ENCODE results near the gene CFAP126.
"Not testable (repeated sequence)": the region's sequence is repeated elsewhere in the genome, so short reads cannot be mapped to it uniquely, and the experiment has no call there.

CFAP126 gene

DNA sequence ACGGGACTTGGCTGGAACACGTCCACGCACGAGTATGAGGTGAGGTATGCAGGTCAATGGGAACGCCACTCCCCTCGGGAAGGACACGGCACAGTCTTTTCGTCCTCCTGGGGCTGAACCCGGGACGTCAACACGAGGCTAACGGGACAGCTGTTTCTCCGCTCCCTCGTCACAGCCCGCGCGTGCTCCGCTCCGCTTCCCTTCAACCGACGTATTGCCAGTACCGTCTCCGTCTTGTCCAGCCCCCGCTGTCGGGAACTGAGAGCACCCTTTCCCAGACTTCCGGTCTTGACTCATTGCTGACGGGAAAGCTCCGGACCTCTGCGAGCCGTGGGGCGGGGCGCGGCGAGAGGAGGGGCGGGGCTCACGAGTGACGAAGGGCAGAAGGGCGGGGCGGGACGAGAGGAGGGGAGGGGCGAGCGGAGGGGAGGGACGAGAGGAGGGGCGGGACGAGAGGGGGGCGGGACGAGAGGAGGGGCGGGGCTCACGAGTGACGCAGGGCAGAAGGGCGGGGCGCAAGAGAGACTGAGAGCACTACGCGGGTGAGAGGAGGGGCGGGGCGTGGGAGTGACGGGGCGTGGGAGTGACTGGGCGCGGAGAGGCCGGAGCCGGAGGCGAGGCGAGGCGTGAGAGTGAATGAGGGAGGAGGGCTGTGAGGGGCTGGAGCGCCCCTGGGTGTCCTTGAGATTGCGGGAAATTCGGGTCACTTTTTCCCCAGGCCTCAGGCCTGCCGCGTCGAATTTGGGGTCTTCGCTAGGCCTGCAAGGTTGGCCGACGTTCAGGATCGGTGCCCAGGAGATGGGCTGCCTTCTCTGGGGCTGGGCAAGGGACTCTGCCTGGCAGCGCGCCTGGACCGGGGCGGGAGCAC, 22.2 kb upstream of the CFAP126 start:
- DNase-seq (ENCODE audit: low spot score), result peak; percentile 99
- H3K27ac ChIP-seq, result peak overlapping the region; percentile 90 to 99
- TF ChIP-seq, protein P1, sequence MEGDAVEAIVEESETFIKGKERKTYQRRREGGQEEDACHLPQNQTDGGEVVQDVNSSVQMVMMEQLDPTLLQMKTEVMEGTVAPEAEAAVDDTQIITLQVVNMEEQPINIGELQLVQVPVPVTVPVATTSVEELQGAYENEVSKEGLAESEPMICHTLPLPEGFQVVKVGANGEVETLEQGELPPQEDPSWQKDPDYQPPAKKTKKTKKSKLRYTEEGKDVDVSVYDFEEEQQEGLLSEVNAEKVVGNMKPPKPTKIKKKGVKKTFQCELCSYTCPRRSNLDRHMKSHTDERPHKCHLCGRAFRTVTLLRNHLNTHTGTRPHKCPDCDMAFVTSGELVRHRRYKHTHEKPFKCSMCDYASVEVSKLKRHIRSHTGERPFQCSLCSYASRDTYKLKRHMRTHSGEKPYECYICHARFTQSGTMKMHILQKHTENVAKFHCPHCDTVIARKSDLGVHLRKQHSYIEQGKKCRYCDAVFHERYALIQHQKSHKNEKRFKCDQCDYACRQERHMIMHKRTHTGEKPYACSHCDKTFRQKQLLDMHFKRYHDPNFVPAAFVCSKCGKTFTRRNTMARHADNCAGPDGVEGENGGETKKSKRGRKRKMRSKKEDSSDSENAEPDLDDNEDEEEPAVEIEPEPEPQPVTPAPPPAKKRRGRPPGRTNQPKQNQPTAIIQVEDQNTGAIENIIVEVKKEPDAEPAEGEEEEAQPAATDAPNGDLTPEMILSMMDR (IDR thresholded peaks at IDR 0.05), result no peak
- peak overlapping the region; percentile 86 for H3K4me3 ChIP-seq

- Histone ChIP-seq H3K27ac (peak overlapping the region; percentile 90 to 99), H3K4me3 (peak overlapping the region; percentile 86)
- DNase-seq (ENCODE audit: low spot score), result not testable (repeated sequence)
These were observed 21.5 kb upstream of the CFAP126 start for GRCh38 chr1:161389158-161389557.

DNA sequence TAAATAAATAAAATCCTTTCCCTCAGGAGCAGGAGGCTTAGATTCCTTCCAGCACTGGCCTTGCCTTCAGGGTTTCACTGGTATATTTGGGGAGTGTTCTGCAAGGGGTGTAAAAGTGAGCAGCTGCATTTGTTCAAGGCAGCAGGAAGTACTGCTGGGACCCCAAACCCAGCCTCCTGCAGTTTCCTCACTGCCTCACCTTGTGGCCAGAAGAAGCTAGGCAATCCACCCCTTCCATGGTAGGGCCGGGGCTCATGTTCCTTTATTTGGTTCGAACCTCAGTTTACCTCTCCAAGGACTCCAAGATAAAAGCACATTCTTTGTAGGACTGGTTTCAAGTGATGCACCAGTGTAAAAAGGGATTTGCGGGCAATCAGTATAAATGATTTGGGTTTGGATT, 21.0 kb upstream of the CFAP126 start:
- Histone ChIP-seq H3K4me3 (no peak overlapping the region), H3K27ac (peak overlapping the region; percentile 90 to 99)
- TF ChIP-seq, protein P1 (IDR thresholded peaks at IDR 0.05), result no peak
- DNase-seq (ENCODE audit: low spot score), result no peak

GRCh38 chr1:161382214-161383019, 14.7 kb upstream of the CFAP126 start:
- no peak for DNase-seq (ENCODE audit: low spot score)
- Histone ChIP-seq H3K27ac (peak overlapping the region; percentile 36 to 86), H3K4me3 (no peak overlapping the region)
- TF ChIP-seq, protein P1 (IDR thresholded peaks at IDR 0.05), result peak; percentile 50

DNA sequence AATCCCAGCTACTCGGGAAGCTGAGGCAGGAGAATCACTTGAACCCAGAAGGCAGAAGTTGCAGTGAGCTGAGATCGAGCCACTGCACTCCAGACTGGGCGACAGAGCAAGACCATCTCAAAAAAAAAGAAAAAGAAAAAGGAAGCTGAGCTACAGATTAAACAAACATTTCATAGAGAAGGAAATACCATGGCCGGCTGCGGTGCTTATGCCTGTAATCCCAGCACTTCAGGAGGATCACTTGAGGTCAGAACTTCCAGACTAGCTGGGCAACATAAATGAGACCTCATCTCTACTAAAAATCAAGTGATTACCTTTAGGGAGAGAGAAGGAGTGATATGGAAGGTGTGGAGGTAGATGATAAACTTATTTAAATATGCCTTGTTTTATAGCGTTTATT, 14.0 kb upstream of the CFAP126 start:
- H3K27ac ChIP-seq, result no peak overlapping the region
- DNase-seq (ENCODE audit: low spot score), result no peak
- H3K4me3 ChIP-seq, result no peak overlapping the region
- TF ChIP-seq, protein P1 (IDR thresholded peaks at IDR 0.05), result no peak

DNA sequence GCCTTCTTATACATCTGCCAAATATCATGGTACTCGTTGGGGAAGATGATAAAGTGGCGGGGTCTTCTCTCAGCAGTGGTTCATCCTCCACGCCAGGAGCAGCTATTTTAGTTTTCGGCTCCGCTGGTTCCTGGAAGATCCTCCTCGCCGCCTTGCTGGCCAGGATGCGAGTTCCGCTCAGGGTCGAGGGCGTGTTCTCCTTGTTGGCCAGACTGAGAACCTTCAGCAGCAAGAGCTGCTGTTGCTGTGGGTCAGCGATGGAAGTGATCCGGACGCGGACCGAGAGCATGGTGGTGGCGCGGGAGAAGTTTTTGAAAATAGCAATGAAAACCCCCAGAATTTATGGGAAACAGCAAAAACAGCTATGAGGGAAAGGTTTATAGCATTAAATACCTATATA, 11.4 kb upstream of the CFAP126 start:
- Histone ChIP-seq H3K27ac (no peak overlapping the region), H3K4me3 (no peak overlapping the region)
- TF ChIP-seq, protein P1 (IDR thresholded peaks at IDR 0.05), result no peak
- no peak for DNase-seq (ENCODE audit: low spot score)

GRCh38 chr1:161378014-161378413, 10.3 kb upstream of the CFAP126 start:
- H3K27ac ChIP-seq, result no peak overlapping the region
- no peak for DNase-seq (ENCODE audit: low spot score)
- TF ChIP-seq, protein P1 (IDR thresholded peaks at IDR 0.05), result no peak
- H3K4me3 ChIP-seq, result no peak overlapping the region

All from coronary artery (tissue), 2 donors.